ENCODE measurements around the gene PTHLH. TPM values are rescaled to one million over a fixed set of nuclear protein-coding genes. Genes with fewer than 3 reads are reported as not detected.

PTHLH gene
- total RNA-seq, 1 experiment from 2014 or later, result 3.5 TPM

Other genes with a start within 250 kb of the PTHLH start
- 24.3 and 25.9 TPM in 2 replicates for gene KLHL42, start 192.5 kb downstream of the PTHLH start, total RNA-seq (2014; rRNA removed; shearing (Covaris generic))
- not detected in 2 replicates for gene MANSC4, start 192.5 kb downstream of the PTHLH start, total RNA-seq (2014; rRNA removed; shearing (Covaris generic))
- 33.4 and 46.8 TPM in 2 replicates for gene CCDC91, start 217.7 kb upstream of the PTHLH start, total RNA-seq (2014; rRNA removed; shearing (Covaris generic))